Pancreas (tissue), 10 donors: ENCODE results near the gene RIMBP3B. TPM values are rescaled to one million over a fixed set of nuclear protein-coding genes. Genes with fewer than 3 reads are reported as not detected.
"Not testable (repeated sequence)": the region's sequence is repeated elsewhere in the genome, so short reads cannot be mapped to it uniquely, and the experiment has no call there.

Source experiments
- ATAC-seq, 4 donors: fragments of 200-7000 bp; cut with Tn5 transposase; one replicate each; pipeline versions ENCODE4 v1.8.0 to v1.9.1; 2020; ENCODE audit warnings: mild to moderate bottlenecking in 4 of 4, moderate library complexity in 4 of 4
- DNase-seq, 6 donors: peaks; one replicate each; pipeline ENCODE4 v3.0.0-alpha.2; 2020
- FAIRE-seq: peaks from 2 replicates; lab custom pipeline; 2012; peaks lifted over from hg19 to GRCh38; lab: Jason Lieb, UNC
- H3K27ac ChIP-seq, 4 donors: fragments of 200-600 bp; sonication (generic); 1 replicate in 3 of 4; 2 replicates in 1 of 4; pipeline versions ENCODE4 v1.5.0 to v1.8.0; 2020
- H3K27me3 ChIP-seq, 4 donors: fragments of 200-600 bp; one replicate each; pipeline ENCODE4 v1.8.0; 2021
- H3K36me3 ChIP-seq, 3 donors: fragments of 200-600 bp; sonication (generic) in 1 of 3; one replicate each; pipeline versions ENCODE4 v1.5.0 to v1.8.0; 2020 to 2021
- H3K4me1 ChIP-seq, 3 donors: fragments of 200-600 bp; one replicate each; pipeline ENCODE4 v1.8.0; 2021
- H3K4me3 ChIP-seq, 4 donors: fragments of 200-600 bp; sonication (generic) in 2 of 4; one replicate each; pipeline versions ENCODE4 v1.5.0 to v1.8.0; 2020 to 2021
- H3K9me3 ChIP-seq, 4 donors: fragments of 200-600 bp; one replicate each; pipeline ENCODE4 v1.8.0; 2021
- WGBS, 2 donors: extraction: QIAGEN DNeasy Blood & Tissue Kit; methylation state at CpG; one replicate each; pipeline ENCODE4 v1.1.7; 2013; 5-methylcytosine and 5-hydroxymethylcytosine counted together
- intact Hi-C, 3 donors: fragments of 100-400 bp; cut with DNase I; formaldehyde crosslinking; loops; one replicate each; pipeline versions ENCODE4 v1.11.1 to v1.14.2; 2022
- polyA plus RNA-seq, 2 donors: library from polyadenylated mRNA; stranded (reverse); fragments of 200-250 nt; gene quantifications; one replicate each; pipeline ENCODE4 v1.2.3, GENCODE V29; 2013
- total RNA-seq, 6 donors: library from RNA; stranded (reverse); fragmentation: NEBNext Ultra II Directional in 4 of 6; extraction: Animal tissue kit (Norgen Biotek cat#: 25700) in 4 of 6; gene quantifications; one replicate each; pipeline versions ENCODE4 v1.2.1 to v1.2.4, GENCODE V29; 2021 to 2023
- donor health status: healthy with polysubstance abuse.
- donor health status: DM: no; HTN: no; CAD: no; lungs with moderate emphysema.
- donor health status: DM: no; HTN: no; CAD: no.
- donor health status: control.
- donor health status: control.
- donor health status: Bipolar disorder and iron deficiency.
- donor health status: DM: yes; HTN: yes; CAD: no.
- donor health status: DM: no; HTN: no; CAD: no.
- donor health status: DM: no; HTN: no; CAD: no.
- donor health status: DM: yes; HTN: yes; CAD: no.

Gene RIMBP3B
- total and polyA plus RNA-seq, 8 donors: 0.05 to 0.22 (median 0.14) TPM; not detected in 5

DNA sequence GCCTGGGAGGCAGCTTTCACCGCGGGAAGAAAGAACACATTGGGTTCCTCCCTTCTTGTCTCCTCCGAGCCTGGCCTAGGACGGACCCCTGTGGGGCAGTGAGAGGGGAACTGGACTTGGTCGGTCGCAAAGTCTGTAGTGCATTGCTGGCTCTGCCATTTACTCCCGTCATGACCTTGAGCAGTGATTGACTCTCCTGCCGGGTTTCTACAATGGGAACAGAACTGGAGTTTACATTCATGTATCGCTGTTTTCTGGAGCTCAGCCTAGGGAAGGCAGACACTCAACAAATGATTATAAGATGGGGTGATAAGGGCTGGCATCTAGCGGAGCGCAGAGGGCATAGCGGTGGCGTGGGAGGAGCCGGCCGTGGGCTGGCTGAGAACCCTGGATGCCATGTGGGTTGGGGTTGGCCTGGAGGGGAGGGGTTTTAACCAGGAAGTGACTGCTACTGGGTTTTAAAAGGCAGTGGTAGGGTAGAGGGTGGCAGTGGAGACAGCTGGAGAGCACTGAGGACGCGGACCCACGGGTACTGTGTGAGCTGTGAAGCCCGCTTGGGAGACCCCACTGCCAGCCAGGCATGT is 36.7 kb downstream of the RIMBP3B start:
- ATAC-seq (peak; percentile 44 to 75 (median 64)), DNase-seq (peak in 4 of 6 donors; percentile 21 to 26 (median 22))
- FAIRE-seq, H3K36me3 ChIP-seq, H3K4me1 ChIP-seq, intact Hi-C loops, H3K9me3 ChIP-seq, H3K27me3 ChIP-seq, H3K4me3 ChIP-seq, H3K27ac ChIP-seq: not testable (repeated sequence)
- 5 to 10% methylated on average over 5 of the region's 19 CpGs for WGBS, 2 donors

DNA sequence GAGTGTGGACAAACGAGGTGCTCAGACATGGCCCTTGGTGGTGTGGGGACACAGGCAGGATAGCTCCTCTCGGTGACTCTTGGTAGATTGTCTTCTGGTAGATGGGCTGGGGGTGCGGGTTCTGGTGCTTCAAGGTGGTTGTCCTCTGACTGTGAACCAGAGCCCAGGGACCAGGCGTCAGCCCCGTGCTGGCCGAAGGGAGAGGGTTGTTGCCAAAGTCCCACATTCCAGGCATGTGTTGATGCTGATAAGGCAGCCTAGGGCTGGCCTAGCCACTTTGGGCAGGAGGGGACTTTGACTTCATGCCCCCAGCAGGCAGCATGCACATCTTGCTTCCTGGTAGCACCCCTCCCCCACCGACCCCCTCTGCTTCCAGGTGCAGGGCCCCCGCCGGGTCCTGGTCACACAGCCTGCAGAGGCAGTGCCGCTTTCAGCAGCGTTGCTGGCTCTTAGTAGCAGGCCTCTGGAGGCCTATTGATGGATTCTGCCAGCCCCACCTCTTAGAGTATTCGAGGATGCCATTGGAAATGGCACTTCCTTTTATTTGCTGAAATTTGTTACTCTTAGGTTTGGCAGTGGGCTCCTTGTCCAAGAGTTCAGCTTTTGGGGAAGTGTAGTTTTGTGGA is 40.6 kb downstream of the RIMBP3B start:
- ATAC-seq: peak in 3 of 4 donors; percentile 15 to 39 (median 26)
- H3K27ac ChIP-seq, FAIRE-seq, H3K27me3 ChIP-seq, intact Hi-C loops, H3K4me1 ChIP-seq, H3K36me3 ChIP-seq, H3K4me3 ChIP-seq, H3K9me3 ChIP-seq, DNase-seq: not testable (repeated sequence)
- 85% methylated on average over 2 of the region's 12 CpGs; no CpG with 5 or more reads in 1 of the 2 donors for WGBS, 2 donors

DNA sequence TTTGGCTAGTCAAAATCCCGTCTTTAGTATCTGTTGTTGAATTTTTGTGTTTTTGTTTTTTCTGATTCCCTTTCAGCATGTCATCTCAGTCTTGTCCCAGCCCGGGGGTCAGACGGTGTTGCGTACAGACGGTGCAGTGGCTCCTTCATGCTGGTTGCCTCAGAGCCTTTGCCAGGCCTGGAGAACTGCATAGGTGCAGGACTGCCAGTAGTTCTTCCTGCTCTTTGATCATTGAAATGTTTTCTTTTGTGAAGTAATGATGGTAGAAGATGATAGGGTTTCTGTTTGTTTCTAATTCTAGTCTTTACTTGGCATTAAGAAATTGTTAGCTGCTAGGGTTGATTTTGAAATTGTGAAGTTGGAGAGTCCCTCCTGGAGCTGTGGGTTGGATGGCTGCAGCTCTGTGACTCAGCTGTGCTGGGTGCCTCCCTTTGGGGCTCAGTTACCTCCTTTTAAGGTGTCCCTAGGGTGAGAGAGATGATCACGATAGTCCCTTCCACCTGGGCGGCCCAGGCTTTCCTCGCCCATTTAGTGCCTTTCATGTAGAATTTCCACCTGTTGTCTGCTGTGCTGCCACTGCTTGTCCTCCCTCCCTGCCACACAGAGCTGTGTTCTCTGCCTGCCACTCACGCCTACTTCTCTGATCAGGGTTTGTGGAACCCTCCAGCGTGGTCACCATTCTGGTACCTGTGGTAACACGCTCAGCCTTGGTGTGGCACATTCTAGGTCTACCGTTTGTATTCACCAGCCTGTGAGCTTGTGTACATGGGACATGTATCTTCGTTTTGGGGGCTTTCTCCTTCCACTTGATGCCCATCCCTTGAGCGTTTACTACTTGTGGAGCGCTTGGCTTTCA is 51.1 kb downstream of the RIMBP3B start:
- H3K4me1 ChIP-seq, H3K4me3 ChIP-seq, FAIRE-seq, H3K27ac ChIP-seq, H3K27me3 ChIP-seq, intact Hi-C loops, ATAC-seq, H3K36me3 ChIP-seq, H3K9me3 ChIP-seq, DNase-seq: not testable (repeated sequence)
- WGBS, 2 donors: no CpG with 5 or more reads among the region's 15 CpGs

DNA sequence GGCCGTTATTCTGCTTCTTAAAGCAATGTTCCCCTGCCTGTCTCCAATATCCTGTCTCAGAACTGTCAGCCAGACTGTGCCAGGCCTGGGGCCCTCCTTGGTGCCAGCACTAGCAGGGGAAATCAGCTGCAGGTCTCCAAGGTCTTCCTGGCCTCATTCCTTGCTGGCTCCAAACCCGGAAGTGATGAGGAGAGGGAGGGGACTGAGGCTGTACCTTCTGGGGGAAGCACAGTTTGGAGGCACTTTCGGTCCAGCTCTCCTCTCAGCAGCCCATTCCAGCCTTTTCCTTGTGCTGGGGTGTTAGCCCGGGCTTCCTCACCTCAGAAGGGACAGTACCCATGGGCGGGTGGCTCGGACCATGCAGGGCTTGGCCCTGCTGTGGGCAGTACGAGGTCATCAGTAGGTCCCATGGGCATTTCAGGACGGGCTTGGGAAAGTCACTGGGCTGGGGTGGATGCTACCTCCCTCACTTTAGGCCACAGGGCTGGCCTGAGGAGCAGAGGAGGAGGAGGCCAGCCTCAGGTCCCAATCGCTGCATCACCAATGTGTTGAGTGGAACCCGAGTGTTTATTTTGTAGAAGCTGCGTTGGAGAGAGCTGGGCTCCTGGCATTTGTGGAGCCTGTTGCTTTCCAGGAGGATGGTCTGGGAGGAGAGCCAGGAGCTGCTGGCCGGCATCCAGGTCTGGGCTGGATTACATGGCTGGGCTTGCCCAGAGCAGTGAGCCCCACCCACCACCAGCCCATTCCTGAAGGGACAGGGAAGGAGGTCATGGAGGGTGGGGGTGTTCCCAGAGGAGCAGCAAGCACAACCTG is 52.7 kb downstream of the RIMBP3B start:
- WGBS, 2 donors: 8 to 13% methylated on average over 2 to 4 of the region's 12 CpGs
- H3K4me1 ChIP-seq, intact Hi-C loops, H3K27ac ChIP-seq, H3K27me3 ChIP-seq, H3K9me3 ChIP-seq, H3K36me3 ChIP-seq, H3K4me3 ChIP-seq: not testable (repeated sequence)
- FAIRE-seq: peak; percentile 39
- ATAC-seq: peak; percentile 71 to 81 (median 77)
- peak; percentile 2 to 48 (median 37) for DNase-seq

DNA sequence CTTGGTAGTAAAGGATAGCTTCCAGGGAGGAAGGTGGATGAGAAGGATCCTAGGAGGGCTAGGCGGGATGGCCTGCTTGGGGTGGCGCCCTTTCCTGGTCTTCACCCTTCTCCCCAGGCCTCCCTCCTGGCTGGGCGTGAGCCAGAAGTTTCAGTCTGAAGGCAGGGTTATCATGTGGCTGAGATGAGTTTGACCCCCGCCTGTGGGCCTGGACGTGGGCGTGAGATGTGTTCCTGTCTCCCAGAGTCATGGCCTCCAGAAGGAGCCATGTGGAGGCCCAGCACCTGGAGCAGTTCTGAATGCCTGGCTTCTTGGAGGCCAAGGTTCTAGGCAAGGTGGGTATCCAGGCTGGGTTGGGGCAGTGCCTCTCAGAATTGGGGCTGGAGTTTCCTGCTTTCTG is 54.5 kb downstream of the RIMBP3B start:
- H3K27ac ChIP-seq, ATAC-seq, intact Hi-C loops, H3K9me3 ChIP-seq, H3K4me1 ChIP-seq, H3K27me3 ChIP-seq, H3K36me3 ChIP-seq, FAIRE-seq, H3K4me3 ChIP-seq: not testable (repeated sequence)
- peak in 5 of 6 donors; percentile 0 to 27 (median 8) for DNase-seq
- WGBS, 2 donors: 85 to 90% methylated on average over 4 of the region's 6 CpGs

Other genes with a start within 250 kb of the RIMBP3B start
- gene HIC2, start 33.6 kb downstream of the RIMBP3B start, total RNA-seq: 1 to 10 TPM; 1.8 to 2.7 (median 2.2) TPM
- 1 to 10 TPM; 1.5 to 1.9 TPM for gene HIC2, start 33.6 kb downstream of the RIMBP3B start, polyA plus RNA-seq
- gene TMEM191C, start 83.6 kb downstream of the RIMBP3B start, total RNA-seq: under 1 TPM in 5 of 6 donors, not detected in 1; 0.20 to 0.55 (median 0.51) TPM
- gene TMEM191C, start 83.6 kb downstream of the RIMBP3B start, polyA plus RNA-seq: 1 to 10 TPM in 1 of 2 donors, under 1 TPM in 1; 0.68 to 1.8 TPM
- gene RIMBP3C, start 167.7 kb downstream of the RIMBP3B start, total RNA-seq: under 1 TPM in 5 of 6 donors, not detected in 1; 0.09 to 0.47 (median 0.19) TPM
- gene RIMBP3C, start 167.7 kb downstream of the RIMBP3B start, polyA plus RNA-seq: under 1 TPM in 1 of 2 donors, not detected in 1; 0.12 TPM
- 10 to 100 TPM; 10.9 to 23.5 (median 14.8) TPM for gene UBE2L3, start 184.0 kb downstream of the RIMBP3B start, total RNA-seq
- 10 to 100 TPM; 22.6 to 24.5 TPM for gene UBE2L3, start 184.0 kb downstream of the RIMBP3B start, polyA plus RNA-seq
- gene YDJC, start 246.3 kb downstream of the RIMBP3B start, total RNA-seq: 10 to 100 TPM; 11.2 to 22.5 (median 13.6) TPM
- gene YDJC, start 246.3 kb downstream of the RIMBP3B start, polyA plus RNA-seq: 10 to 100 TPM; 23.8 to 25.1 TPM
- gene CCDC116, start 249.0 kb downstream of the RIMBP3B start, total RNA-seq: under 1 TPM in 5 of 6 donors, not detected in 1; 0.12 to 0.34 (median 0.19) TPM
- 1 to 10 TPM; 1.2 to 1.3 TPM for gene CCDC116, start 249.0 kb downstream of the RIMBP3B start, polyA plus RNA-seq